Large intestine (tissue), 3 donors: ENCODE data around the gene KDM4C. TPM values are rescaled to one million over a fixed set of nuclear protein-coding genes. Genes with fewer than 3 reads are reported as not detected.

Experiments
- DNase-seq, 2 donors: peaks; one replicate each; pipeline versions ENCODE4 v3.0.0 to v3.0.0-alpha.2; 2013
- H3K27ac ChIP-seq: one replicate; pipeline ENCODE4 v1.5.1; 2013; ENCODE audit warnings: low read length
- H3K27me3 ChIP-seq: 2 replicates; pipeline ENCODE4 v1.6.1; 2013; ENCODE audit warnings: low read length; ENCODE audit not compliant: control insufficient read depth, insufficient read depth
- H3K36me3 ChIP-seq: 2 replicates; pipeline ENCODE4 v1.6.1; 2013; ENCODE audit warnings: low read length; ENCODE audit not compliant: control insufficient read depth, insufficient read depth
- H3K4me1 ChIP-seq: one replicate; pipeline ENCODE4 v1.6.1; 2013; ENCODE audit warnings: low read length; ENCODE audit not compliant: control insufficient read depth, insufficient read depth
- H3K4me3 ChIP-seq: one replicate; pipeline ENCODE4 v1.5.1; 2013; ENCODE audit warnings: low read length
- H3K9me3 ChIP-seq: one replicate; pipeline ENCODE4 v1.6.1; 2013; ENCODE audit warnings: mild to moderate bottlenecking, low read depth, low read length, moderate library complexity; ENCODE audit not compliant: control insufficient read depth
- WGBS: methylation state at CpG from one replicate; pipeline ENCODE4 v1.1.5; 2013; ENCODE audit warnings: low lambda C conversion rate; ENCODE audit not compliant: insufficient coverage; 5-methylcytosine and 5-hydroxymethylcytosine counted together
- polyA plus RNA-seq: library from polyadenylated mRNA; unstranded; fragments of 120-200 nt; gene quantifications from one replicate; pipeline ENCODE4 v1.2.1, GENCODE V29; 2013

Gene KDM4C
- polyA plus RNA-seq, 1 donor = 27.2 TPM

GRCh38 chr9:7119612-7120011, 361.8 kb downstream of the KDM4C start:
- no peak for DNase-seq
- no peaks in the 10 kb centered on the region for H3K9me3 ChIP-seq
- H3K4me3 ChIP-seq = no peak overlapping the region
- H3K36me3 ChIP-seq = peaks cover 2% of the 10 kb centered on the region
- H3K4me1 ChIP-seq = no peaks in the 10 kb centered on the region
- H3K27me3 ChIP-seq = no peaks in the 10 kb centered on the region
- H3K27ac ChIP-seq = no peak overlapping the region

GRCh38 chr9:7121055-7121454, 363.3 kb downstream of the KDM4C start:
- Histone ChIP-seq H3K27ac (no peak overlapping the region), H3K27me3 (no peaks in the 10 kb centered on the region), H3K4me3 (no peak overlapping the region), H3K36me3 (peaks cover 2% of the 10 kb centered on the region), H3K4me1 (no peaks in the 10 kb centered on the region), H3K9me3 (no peaks in the 10 kb centered on the region)
- WGBS = no CpG with 5 or more reads among the region's 2 CpGs
- DNase-seq = no peak

DNA sequence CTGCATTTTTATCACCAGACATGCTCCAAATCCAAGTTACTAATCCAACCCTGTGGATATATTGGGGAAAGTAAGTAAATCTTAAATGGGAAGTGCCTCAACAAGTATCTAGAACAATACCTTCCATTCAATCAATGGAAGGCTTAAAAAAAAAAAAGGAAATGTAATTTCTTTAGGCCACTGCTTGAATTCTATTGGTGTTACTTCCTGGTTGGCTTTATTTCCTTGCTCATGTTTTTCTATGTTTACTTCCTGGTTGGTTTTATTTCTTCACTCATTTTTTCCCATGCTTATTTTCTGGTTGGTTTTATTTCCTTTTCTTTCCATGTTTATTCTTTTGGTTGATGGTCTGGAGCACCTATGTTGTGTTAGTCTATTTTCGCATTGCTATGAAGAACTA, 363.9 kb downstream of the KDM4C start:
- H3K27me3 ChIP-seq = no peaks in the 10 kb centered on the region
- no peak for DNase-seq
- peaks cover 2% of the 10 kb centered on the region for H3K36me3 ChIP-seq
- H3K9me3 ChIP-seq = no peaks in the 10 kb centered on the region
- H3K4me3 ChIP-seq = no peak overlapping the region
- no CpG with 5 or more reads among the region's 1 CpG for WGBS
- no peak overlapping the region for H3K27ac ChIP-seq
- H3K4me1 ChIP-seq = no peaks in the 10 kb centered on the region

DNA sequence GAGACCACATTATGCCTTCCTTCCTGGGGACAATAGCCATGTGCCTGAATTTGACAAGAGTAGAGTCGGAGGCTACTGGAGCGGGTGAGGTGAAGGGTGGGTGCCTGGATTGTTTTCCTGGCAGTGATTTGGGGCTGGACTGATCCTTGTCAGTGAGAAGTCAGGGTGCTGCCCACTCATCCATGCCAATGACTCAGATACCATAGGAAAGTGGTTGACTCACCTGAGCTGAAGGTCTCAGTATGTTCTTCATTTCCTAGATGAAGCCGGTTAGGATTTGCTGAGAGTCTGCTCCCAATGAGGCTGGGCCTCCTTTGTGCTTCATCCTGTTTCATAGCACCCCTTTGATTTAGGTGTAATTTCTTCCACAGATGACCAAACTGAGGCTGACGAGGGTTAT, 366.0 kb downstream of the KDM4C start:
- whole genome bisulfite sequencing = no CpG with 5 or more reads among the region's 4 CpGs
- Histone ChIP-seq H3K27me3 (no peaks in the 10 kb centered on the region), H3K36me3 (peaks cover 5% of the 10 kb centered on the region)

DNA sequence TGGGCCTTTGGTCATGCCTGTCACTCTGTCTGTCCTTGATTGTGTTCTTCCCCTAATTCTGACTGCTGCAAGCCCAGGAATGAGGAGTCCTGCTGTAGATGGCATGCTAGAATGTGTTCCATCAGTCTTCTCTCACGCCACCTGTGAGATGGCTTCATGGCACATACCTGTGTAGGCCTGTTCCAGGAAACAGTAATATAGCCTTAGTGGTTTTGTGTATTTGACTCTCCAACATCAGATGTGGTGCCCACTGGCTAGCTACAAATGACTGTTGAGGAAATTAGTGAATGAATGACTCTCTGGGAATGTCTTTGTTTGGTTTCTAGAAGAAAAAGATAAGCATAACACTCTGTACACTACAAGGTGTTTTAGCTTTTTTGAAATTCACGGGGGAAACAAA, 367.5 kb downstream of the KDM4C start:
- WGBS = no CpG with 5 or more reads among the region's 2 CpGs
- Histone ChIP-seq H3K4me1 (no peaks in the 10 kb centered on the region), H3K36me3 (peaks cover 14% of the 10 kb centered on the region), H3K4me3 (no peak overlapping the region), H3K9me3 (no peaks in the 10 kb centered on the region), H3K27ac (no peak overlapping the region), H3K27me3 (no peaks in the 10 kb centered on the region)
- DNase-seq = no peak

More for the DNA sequence above, 366.0 kb downstream of the KDM4C start:
- H3K4me1 ChIP-seq = no peaks in the 10 kb centered on the region
- H3K27ac ChIP-seq = no peak overlapping the region
- H3K9me3 ChIP-seq = no peaks in the 10 kb centered on the region
- no peak overlapping the region for H3K4me3 ChIP-seq
- no peak for DNase-seq

DNA sequence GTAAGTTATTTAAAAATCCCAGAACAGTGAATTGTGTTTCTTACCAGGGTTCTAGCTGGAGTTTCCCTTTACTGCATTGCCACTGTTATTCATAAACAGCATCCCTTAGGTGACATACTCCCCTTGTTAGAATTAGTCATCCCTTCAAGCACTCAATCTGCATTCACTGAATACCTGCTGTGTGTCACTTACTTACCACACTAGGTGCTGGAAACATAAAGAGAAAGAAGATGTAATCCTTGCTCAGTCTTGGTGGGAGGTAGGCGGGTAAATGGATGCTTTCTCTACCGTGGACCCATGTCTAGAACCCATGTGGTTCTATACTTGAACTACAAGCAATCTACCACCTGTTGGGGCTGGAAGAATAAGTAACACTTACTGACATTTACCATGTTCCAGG, 371.6 kb downstream of the KDM4C start:
- H3K4me1 ChIP-seq = no peaks in the 10 kb centered on the region
- H3K4me3 ChIP-seq = no peak overlapping the region
- DNase-seq = no peak
- peaks cover 18% of the 10 kb centered on the region for H3K36me3 ChIP-seq
- no peaks in the 10 kb centered on the region for H3K27me3 ChIP-seq
- no peaks in the 10 kb centered on the region for H3K9me3 ChIP-seq
- WGBS = 0% methylated on average over 1 of the region's 2 CpGs
- H3K27ac ChIP-seq = no peak overlapping the region

DNA sequence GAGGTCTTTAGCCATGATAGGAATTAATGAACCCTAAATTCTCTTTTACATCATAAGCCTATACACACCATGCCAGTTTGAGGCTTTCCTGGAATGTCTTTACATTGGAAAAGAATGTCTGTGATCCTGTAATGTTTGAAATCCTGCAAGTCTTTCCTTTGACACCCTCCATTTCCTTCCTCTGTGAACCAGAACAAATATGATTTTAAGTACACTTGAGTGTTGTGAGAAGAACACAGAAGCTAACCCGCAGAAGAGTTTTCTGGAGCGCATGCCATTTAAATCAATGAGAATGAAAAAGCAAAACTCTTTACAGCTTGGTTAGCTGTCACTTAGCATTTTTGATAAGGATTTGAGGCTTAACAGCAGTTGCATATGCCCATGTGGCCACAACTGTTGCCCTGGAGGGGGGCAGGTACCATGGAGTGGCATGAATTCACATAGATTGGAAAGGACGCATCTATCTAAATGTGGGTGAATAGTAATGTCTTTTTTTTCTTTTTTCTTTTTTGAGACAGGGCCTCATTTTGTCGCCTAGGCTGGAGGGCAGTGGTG, 372.6 kb downstream of the KDM4C start:
- no peaks in the 10 kb centered on the region for H3K4me1 ChIP-seq
- H3K4me3 ChIP-seq = no peak overlapping the region
- no peaks in the 10 kb centered on the region for H3K9me3 ChIP-seq
- H3K27ac ChIP-seq = no peak overlapping the region
- no peak for DNase-seq
- WGBS = 80% methylated on average over 2 of the region's 4 CpGs
- H3K36me3 ChIP-seq = peaks cover 19% of the 10 kb centered on the region
- H3K27me3 ChIP-seq = no peaks in the 10 kb centered on the region

GRCh38 chr9:7132605-7133004, 374.8 kb downstream of the KDM4C start:
- no peak for DNase-seq
- Histone ChIP-seq H3K9me3 (no peaks in the 10 kb centered on the region), H3K27me3 (no peaks in the 10 kb centered on the region), H3K4me1 (no peaks in the 10 kb centered on the region), H3K36me3 (peaks cover 22% of the 10 kb centered on the region), H3K27ac (no peak overlapping the region), H3K4me3 (no peak overlapping the region)
- WGBS = no CpG with 5 or more reads among the region's 1 CpG

DNA sequence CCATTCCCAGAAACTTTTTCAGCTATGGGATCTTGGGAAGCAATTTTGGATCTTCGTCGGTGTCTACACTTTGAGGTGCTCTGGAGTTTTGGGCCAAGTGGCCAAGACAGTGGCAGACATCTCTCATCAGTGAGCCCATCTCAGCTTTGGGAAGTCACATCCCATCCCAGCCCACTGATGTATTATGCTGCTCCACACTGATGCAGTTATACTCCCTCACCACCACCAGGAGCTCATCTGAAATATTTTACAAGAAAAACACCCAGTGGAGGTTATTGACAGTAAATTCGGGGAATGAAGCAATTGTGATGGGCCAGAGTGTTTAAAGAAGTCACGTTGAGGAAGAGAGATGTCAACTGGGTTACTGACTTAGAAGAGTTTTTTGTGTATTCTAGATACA, 378.0 kb downstream of the KDM4C start:
- H3K4me1 ChIP-seq = no peaks in the 10 kb centered on the region
- H3K9me3 ChIP-seq = no peaks in the 10 kb centered on the region
- H3K36me3 ChIP-seq = peaks cover 12% of the 10 kb centered on the region
- H3K27me3 ChIP-seq = no peaks in the 10 kb centered on the region
- no peak overlapping the region for H3K27ac ChIP-seq
- WGBS = 52% methylated on average over 2 of the region's 4 CpGs
- no peak for DNase-seq
- H3K4me3 ChIP-seq = no peak overlapping the region

GRCh38 chr9:7137040-7137439, 379.3 kb downstream of the KDM4C start:
- Histone ChIP-seq H3K27me3 (no peaks in the 10 kb centered on the region), H3K9me3 (no peaks in the 10 kb centered on the region), H3K36me3 (peaks cover 12% of the 10 kb centered on the region), H3K4me1 (no peaks in the 10 kb centered on the region), H3K4me3 (no peak overlapping the region), H3K27ac (no peak overlapping the region)
- no peak for DNase-seq
- 100% methylated on average over 2 of the region's 6 CpGs for WGBS

- WGBS = 71% methylated on average over 2 of the region's 5 CpGs
Measured at GRCh38 chr9:7137571-7137970, 379.8 kb downstream of the KDM4C start.

More at GRCh38 chr9:7137571-7137970, 379.8 kb downstream of the KDM4C start:
- H3K4me3 ChIP-seq = no peak overlapping the region
- DNase-seq = no peak
- no peaks in the 10 kb centered on the region for H3K27me3 ChIP-seq
- peaks cover 12% of the 10 kb centered on the region for H3K36me3 ChIP-seq
- H3K4me1 ChIP-seq = no peaks in the 10 kb centered on the region
- H3K27ac ChIP-seq = no peak overlapping the region
- no peaks in the 10 kb centered on the region for H3K9me3 ChIP-seq
